ENCODE results near the gene HLF.

DNA sequence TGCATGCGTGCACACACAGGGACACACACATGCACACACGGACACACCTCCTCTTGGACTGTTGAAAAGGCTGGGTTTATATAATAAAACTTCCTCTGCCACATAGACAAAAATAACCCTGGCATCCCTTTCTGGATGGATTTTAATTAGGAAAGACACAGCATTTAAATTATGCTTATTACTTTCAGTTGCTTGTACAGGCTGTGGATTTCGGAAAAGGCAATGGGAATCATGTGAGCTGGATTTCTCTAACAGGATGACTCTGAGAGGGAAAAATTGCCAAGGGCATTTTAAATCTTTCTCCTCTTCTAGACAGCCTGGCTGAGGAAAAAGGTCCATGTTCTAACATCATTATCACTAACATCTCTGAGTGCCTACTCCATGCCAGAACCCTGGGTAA is 75.9 kb downstream of the HLF start:
- no peak for TF ChIP-seq CTCF (IDR thresholded peaks at IDR 0.05)
- no peak for TF ChIP-seq POLR2A (IDR thresholded peaks at IDR 0.05)
- no peak for TF ChIP-seq POLR2AphosphoS5 (IDR thresholded peaks at IDR 0.05)
